ENCODE measurements around the gene STEEP1.

STEEP1 gene

GRCh38 chrX:119488749-119489148 is 76.5 kb downstream of the STEEP1 start:
- DNase-seq (ENCODE audit: low read depth, low spot score): no peak
